IPS DF 6.9 (cell line): ENCODE measurements around the gene RTL10.

Experiments used
- DNase-seq: peaks from one replicate; pipeline ENCODE4 v3.0.0-alpha.2; 2013; ENCODE audit warnings: low read depth, low spot score
- H3K27ac ChIP-seq: one replicate; pipeline ENCODE4 v1.5.1; 2013; ENCODE audit warnings: low read length, control low read depth
- H3K27me3 ChIP-seq: 2 replicates; pipeline ENCODE4 v1.6.1; 2013; ENCODE audit warnings: mild to moderate bottlenecking, low read length; ENCODE audit not compliant: control insufficient read depth, insufficient read depth
- H3K36me3 ChIP-seq: 2 replicates; pipeline ENCODE4 v1.6.1; 2013; ENCODE audit warnings: low read length; ENCODE audit not compliant: control insufficient read depth, insufficient read depth
- H3K4me1 ChIP-seq: 2 replicates; pipeline ENCODE4 v1.6.1; 2013; ENCODE audit warnings: low read length; ENCODE audit not compliant: control insufficient read depth, insufficient read depth
- H3K4me3 ChIP-seq: 2 replicates; pipeline ENCODE4 v1.5.1; 2013; ENCODE audit warnings: mild to moderate bottlenecking, low read length
- H3K9me3 ChIP-seq: 2 replicates; pipeline ENCODE4 v1.6.1; 2013; ENCODE audit warnings: low read length, inconsistent platforms; ENCODE audit not compliant: control insufficient read depth, insufficient read depth
- WGBS: extraction: QIAGEN DNeasy Blood & Tissue Kit; methylation state at CpG from one replicate; pipeline ENCODE4 v1.1.7; 2013; ENCODE audit warnings: mixed read lengths, missing lambda C conversion rate; ENCODE audit not compliant: insufficient read length, insufficient coverage; 5-methylcytosine and 5-hydroxymethylcytosine counted together

RTL10 gene

DNA sequence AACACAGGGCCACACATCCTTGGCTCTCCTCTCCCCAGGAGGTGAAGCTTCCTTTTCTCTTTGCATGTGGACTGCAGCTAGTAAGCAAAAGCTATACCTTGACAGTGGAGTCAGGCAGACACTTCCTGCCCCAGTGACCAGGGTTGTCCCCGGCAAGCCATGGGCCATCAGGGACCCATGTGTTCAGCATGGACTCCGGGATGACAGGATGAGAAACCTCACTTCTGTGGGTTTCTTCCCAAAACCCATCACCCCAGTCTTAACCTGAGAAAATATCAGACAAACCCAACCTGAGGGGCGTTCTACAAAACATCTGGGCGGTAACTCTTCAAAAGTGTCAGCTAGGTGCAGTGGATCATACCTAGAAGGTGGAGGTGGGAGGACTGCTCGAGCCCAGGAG, 40.2 kb downstream of the RTL10 start:
- Histone ChIP-seq H3K9me3 (no peaks in the 10 kb centered on the region), H3K4me1 (no peaks in the 10 kb centered on the region; the same call in 1 of the 2 replicates), H3K4me3 (no peak overlapping the region), H3K27me3 (no peaks in the 10 kb centered on the region), H3K36me3 (no peaks in the 10 kb centered on the region; the same call in 1 of the 2 replicates), H3K27ac (no peak overlapping the region)
- WGBS, result no CpG with 5 or more reads among the region's 5 CpGs
- no peak for DNase-seq

DNA sequence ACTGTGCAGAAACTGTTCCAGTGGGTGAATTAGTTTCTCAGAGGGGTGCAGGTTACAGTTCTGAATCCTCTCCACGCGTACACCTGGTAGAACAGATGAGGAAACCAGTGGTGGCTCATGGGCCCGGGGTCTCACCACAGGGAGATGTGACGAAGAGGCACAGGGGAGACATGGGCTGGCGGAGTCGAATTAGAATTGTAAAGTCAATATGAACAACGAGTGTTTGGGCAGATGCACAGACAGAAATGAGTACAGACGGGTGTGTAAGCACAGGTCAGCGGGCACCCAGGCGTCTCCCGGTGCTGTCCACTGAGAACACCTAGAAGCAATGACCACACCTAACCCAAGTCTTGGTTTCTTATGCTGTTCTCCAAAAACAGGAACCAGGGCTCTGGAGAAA, 41.8 kb downstream of the RTL10 start:
- Histone ChIP-seq H3K27me3 (no peaks in the 10 kb centered on the region), H3K27ac (no peak overlapping the region), H3K9me3 (no peaks in the 10 kb centered on the region), H3K4me3 (no peak overlapping the region), H3K36me3 (no peaks in the 10 kb centered on the region; the same call in 1 of the 2 replicates), H3K4me1 (no peaks in the 10 kb centered on the region; the same call in 1 of the 2 replicates)
- WGBS, result no CpG with 5 or more reads among the region's 11 CpGs
- no peak for DNase-seq

DNA sequence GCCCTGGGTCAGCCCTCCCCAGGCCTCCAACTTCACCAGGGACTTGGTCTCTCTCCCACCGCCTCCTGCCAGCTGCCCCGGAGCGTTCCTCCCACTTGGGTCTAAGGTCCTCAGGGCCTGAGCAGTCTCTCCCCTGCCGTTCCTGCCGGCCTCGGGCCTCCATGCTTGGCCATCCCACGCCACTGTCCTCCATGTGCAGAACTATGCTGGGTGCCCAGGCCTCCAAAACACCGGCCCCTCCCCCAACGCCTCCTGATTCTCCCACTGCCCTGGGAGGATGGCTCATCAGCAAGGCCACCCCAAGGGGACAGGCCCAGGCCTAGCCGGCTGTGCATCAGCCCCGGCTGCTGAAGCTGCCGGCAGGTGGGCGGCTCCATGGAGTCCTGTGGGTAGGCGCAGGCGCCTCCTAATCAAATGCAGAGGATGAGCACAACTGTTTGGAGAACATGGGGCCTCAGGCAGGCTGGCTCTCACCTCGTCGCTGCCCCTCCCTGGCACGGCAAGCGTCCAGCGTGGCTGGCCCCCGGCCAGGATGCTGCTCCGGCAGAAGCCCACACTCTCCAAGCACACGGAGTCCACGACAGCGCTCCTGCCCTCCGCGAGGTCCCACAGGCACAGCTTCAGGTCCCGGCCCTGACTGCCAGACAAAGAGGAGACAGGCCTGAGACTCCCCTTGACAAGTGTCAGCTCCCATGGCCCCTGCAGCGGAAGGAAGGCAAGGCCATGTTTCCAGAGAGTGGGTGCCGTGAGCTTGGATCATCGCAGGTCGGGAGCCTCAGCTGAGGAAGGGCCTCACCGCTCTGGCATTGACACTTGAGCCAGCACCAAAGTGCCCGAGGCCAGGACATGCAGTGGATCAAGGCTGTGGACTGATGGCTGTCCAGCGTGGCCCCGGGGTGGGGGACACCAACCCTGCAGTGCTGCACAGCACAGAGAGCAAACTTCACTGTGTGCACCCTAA, 42.6 kb downstream of the RTL10 start:
- Histone ChIP-seq H3K4me1 (no peaks in the 10 kb centered on the region; the same call in 1 of the 2 replicates), H3K9me3 (no peaks in the 10 kb centered on the region), H3K4me3 (no peak overlapping the region), H3K27ac (no peak overlapping the region), H3K27me3 (no peaks in the 10 kb centered on the region), H3K36me3 (no peaks in the 10 kb centered on the region; the same call in 1 of the 2 replicates)
- WGBS, result no CpG with 5 or more reads among the region's 36 CpGs
- DNase-seq, result no peak

GRCh38 chr22:19811211-19811621, 43.5 kb downstream of the RTL10 start:
- H3K4me3 ChIP-seq, result no peak overlapping the region
- no peak for DNase-seq
- H3K9me3 ChIP-seq, result no peaks in the 10 kb centered on the region
- no peak overlapping the region for H3K27ac ChIP-seq
- no CpG with 5 or more reads among the region's 12 CpGs for WGBS
- peaks cover 3% of the 10 kb centered on the region; the same call in 1 of the 2 replicates for H3K36me3 ChIP-seq
- no peaks in the 10 kb centered on the region; the same call in 1 of the 2 replicates for H3K4me1 ChIP-seq
- H3K27me3 ChIP-seq, result no peaks in the 10 kb centered on the region

GRCh38 chr22:19810381-19811201, 44.1 kb downstream of the RTL10 start:
- H3K27ac ChIP-seq, result no peak overlapping the region
- H3K27me3 ChIP-seq, result no peaks in the 10 kb centered on the region
- no peak overlapping the region; the same call in 1 of the 2 replicates for H3K4me3 ChIP-seq
- no CpG with 5 or more reads among the region's 23 CpGs for WGBS
- H3K4me1 ChIP-seq, result no peaks in the 10 kb centered on the region; the same call in 1 of the 2 replicates
- no peaks in the 10 kb centered on the region for H3K9me3 ChIP-seq
- H3K36me3 ChIP-seq, result peaks cover 3% of the 10 kb centered on the region; the same call in 1 of the 2 replicates
- DNase-seq, result no peak

- WGBS, result no CpG with 5 or more reads among the region's 3 CpGs
Measured at GRCh38 chr22:19809741-19810140, 44.9 kb downstream of the RTL10 start.

DNA sequence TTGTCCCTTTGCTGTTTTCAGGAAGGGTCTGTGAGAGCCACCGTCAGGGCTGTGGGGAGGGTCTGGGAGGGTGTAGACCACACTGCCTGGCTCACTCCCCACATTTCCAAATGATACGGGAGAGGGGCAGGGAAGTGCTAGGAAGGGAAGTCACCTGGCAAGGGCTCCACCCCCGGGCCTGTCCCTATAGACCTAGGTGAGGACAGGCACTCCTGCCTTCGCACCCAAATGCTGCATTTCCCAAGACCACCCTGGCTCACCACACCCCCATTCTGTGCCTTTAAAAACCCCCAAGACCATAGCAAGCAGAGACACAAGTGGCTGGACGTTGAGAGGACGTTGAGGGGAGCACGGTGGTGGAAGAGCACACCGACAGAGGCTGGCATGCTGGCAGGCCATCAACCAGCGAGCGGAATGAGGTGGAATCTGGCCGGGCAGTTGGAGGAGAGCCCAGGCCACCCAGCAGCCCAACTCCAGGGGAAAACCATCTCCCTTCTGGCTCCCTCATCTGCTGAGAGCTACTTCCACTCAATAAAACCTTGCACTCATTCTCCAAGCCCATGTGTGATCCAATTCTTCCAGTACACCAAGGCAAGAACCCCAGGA, 45.7 kb downstream of the RTL10 start:
- Histone ChIP-seq H3K27me3 (no peaks in the 10 kb centered on the region), H3K9me3 (no peaks in the 10 kb centered on the region), H3K27ac (no peak overlapping the region), H3K4me3 (no peak overlapping the region), H3K36me3 (peaks cover 3% of the 10 kb centered on the region; the same call in 1 of the 2 replicates), H3K4me1 (no peaks in the 10 kb centered on the region; the same call in 1 of the 2 replicates)
- DNase-seq, result no peak
- WGBS, result no CpG with 5 or more reads among the region's 11 CpGs

More at GRCh38 chr22:19809741-19810140, 44.9 kb downstream of the RTL10 start:
- H3K27me3 ChIP-seq, result no peaks in the 10 kb centered on the region
- H3K4me3 ChIP-seq, result no peak overlapping the region
- no peak for DNase-seq
- H3K36me3 ChIP-seq, result peaks cover 3% of the 10 kb centered on the region; the same call in 1 of the 2 replicates
- H3K27ac ChIP-seq, result no peak overlapping the region
- H3K9me3 ChIP-seq, result no peaks in the 10 kb centered on the region
- no peaks in the 10 kb centered on the region; the same call in 1 of the 2 replicates for H3K4me1 ChIP-seq

- Histone ChIP-seq H3K36me3 (peaks cover 3% of the 10 kb centered on the region; the same call in 1 of the 2 replicates), H3K4me1 (no peaks in the 10 kb centered on the region; the same call in 1 of the 2 replicates), H3K4me3 (no peak overlapping the region), H3K27ac (no peak overlapping the region), H3K27me3 (no peaks in the 10 kb centered on the region), H3K9me3 (no peaks in the 10 kb centered on the region)
- no CpG with 5 or more reads among the region's 20 CpGs for WGBS
- DNase-seq, result no peak
Measured at GRCh38 chr22:19807914-19808872, 46.5 kb downstream of the RTL10 start.

DNA sequence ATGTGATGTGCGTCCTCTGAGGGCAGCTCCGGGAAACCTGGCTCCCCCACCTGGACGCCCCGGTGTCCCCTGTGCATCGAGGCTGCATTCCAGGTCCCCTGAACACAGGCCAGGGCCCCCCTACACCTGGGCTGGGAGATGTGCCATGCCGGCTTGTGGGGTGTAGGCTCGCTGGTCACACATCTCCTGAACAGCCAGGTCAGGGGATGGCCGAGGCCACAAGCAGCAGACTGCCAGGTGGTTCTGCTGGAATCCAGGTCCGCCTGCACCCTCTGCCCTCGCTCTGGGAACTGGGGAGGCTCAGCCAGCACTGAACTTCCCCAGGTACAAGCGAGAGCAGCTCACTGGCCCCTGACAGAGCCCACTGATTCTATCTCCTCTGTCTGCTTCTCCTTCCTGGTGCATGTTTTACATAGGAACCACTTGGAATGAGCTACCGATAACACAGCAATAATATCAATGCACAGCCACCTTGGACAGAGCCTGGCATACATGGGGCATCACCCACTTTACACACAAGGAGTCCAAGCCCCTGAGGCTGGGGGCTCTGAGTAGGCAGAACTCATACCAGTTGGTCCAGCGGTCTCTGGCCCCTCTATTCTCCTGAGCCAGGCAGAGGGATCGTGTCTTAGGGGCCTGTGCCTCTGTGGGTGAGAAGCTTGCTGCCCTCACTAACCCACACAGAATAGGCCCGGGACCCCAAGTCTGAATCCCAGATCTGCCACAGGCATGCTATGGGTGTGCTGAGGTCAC, 47.3 kb downstream of the RTL10 start:
- no peaks in the 10 kb centered on the region for H3K9me3 ChIP-seq
- H3K36me3 ChIP-seq, result peaks cover 3% of the 10 kb centered on the region; the same call in 1 of the 2 replicates
- no peak for DNase-seq
- no peak overlapping the region for H3K27ac ChIP-seq
- H3K27me3 ChIP-seq, result no peaks in the 10 kb centered on the region
- H3K4me1 ChIP-seq, result no peaks in the 10 kb centered on the region; the same call in 1 of the 2 replicates
- WGBS, result no CpG with 5 or more reads among the region's 15 CpGs
- no peak overlapping the region for H3K4me3 ChIP-seq
